ENCODE results near the gene ANK3.

The ANK3 gene

GRCh38 chr10:60170250-60170649 lies 219.4 kb downstream of the ANK3 start:
- no peak for DNase-seq

GRCh38 chr10:60169111-60169510 lies 220.6 kb downstream of the ANK3 start:
- DNase-seq = no peak

GRCh38 chr10:60167050-60167449 lies 222.6 kb downstream of the ANK3 start:
- DNase-seq = no peak

- DNase-seq = no peak
Observed at GRCh38 chr10:60163786-60164185, 225.9 kb downstream of the ANK3 start.

GRCh38 chr10:60162631-60163030 lies 227.0 kb downstream of the ANK3 start:
- no peak for DNase-seq

GRCh38 chr10:60155943-60156683 lies 233.6 kb downstream of the ANK3 start:
- no peak for DNase-seq

GRCh38 chr10:60155099-60155877 lies 234.4 kb downstream of the ANK3 start:
- no peak for DNase-seq

- DNase-seq = no peak
Observed at GRCh38 chr10:60149003-60149402, 240.7 kb downstream of the ANK3 start.

- DNase-seq = no peak
Observed at GRCh38 chr10:60148266-60148840, 241.3 kb downstream of the ANK3 start.

GRCh38 chr10:60147576-60148265 lies 242.0 kb downstream of the ANK3 start:
- DNase-seq = no peak

GRCh38 chr10:60147025-60147424 lies 242.7 kb downstream of the ANK3 start:
- DNase-seq = no peak

GRCh38 chr10:60144099-60144498 lies 245.6 kb downstream of the ANK3 start:
- DNase-seq = no peak

- DNase-seq = no peak
Observed at GRCh38 chr10:60142736-60143135, 246.9 kb downstream of the ANK3 start.

- DNase-seq = no peak
Observed at GRCh38 chr10:60141896-60142559, 247.6 kb downstream of the ANK3 start.

- DNase-seq = no peak
Observed at GRCh38 chr10:60140651-60141632, 248.7 kb downstream of the ANK3 start.

- DNase-seq = no peak
Observed at GRCh38 chr10:60139798-60140566, 249.7 kb downstream of the ANK3 start.

GRCh38 chr10:60139290-60139689 lies 250.4 kb downstream of the ANK3 start:
- no peak for DNase-seq

- no peak for DNase-seq
Observed at GRCh38 chr10:60138842-60139241, 250.8 kb downstream of the ANK3 start.

GRCh38 chr10:60138026-60138425 lies 251.6 kb downstream of the ANK3 start:
- DNase-seq = no peak

GRCh38 chr10:60137292-60137992 lies 252.2 kb downstream of the ANK3 start:
- DNase-seq = no peak

Data from inflammatory macrophage (primary cell).